GM12873 (cell line): Measurements from ENCODE around the gene TRIM4.
A peak's percentile ranks its signal among the peaks of the same experiment; 100 is the strongest.

Experiments
- TF ChIP-seq, protein P1 (sequence below): IDR thresholded peaks from 2 replicates; pipeline ENCODE4 v1.5.1; 2012; ENCODE audit warnings: low read depth, mild to moderate bottlenecking, moderate library complexity, low read length, control low read depth; ENCODE audit not compliant: insufficient read depth; ENCODE audit errors: missing control alignments

TRIM4 gene, protein sequence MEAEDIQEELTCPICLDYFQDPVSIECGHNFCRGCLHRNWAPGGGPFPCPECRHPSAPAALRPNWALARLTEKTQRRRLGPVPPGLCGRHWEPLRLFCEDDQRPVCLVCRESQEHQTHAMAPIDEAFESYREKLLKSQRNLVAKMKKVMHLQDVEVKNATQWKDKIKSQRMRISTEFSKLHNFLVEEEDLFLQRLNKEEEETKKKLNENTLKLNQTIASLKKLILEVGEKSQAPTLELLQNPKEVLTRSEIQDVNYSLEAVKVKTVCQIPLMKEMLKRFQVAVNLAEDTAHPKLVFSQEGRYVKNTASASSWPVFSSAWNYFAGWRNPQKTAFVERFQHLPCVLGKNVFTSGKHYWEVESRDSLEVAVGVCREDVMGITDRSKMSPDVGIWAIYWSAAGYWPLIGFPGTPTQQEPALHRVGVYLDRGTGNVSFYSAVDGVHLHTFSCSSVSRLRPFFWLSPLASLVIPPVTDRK

GRCh38 chr7:99918959-99919813, at the start of gene TRIM4:
Gene TRIM4, minus strand, starts transcription at chr7:99919530. Its CDS starts 129 bp downstream, at chr7:99919401.
- TF ChIP-seq, protein P1, sequence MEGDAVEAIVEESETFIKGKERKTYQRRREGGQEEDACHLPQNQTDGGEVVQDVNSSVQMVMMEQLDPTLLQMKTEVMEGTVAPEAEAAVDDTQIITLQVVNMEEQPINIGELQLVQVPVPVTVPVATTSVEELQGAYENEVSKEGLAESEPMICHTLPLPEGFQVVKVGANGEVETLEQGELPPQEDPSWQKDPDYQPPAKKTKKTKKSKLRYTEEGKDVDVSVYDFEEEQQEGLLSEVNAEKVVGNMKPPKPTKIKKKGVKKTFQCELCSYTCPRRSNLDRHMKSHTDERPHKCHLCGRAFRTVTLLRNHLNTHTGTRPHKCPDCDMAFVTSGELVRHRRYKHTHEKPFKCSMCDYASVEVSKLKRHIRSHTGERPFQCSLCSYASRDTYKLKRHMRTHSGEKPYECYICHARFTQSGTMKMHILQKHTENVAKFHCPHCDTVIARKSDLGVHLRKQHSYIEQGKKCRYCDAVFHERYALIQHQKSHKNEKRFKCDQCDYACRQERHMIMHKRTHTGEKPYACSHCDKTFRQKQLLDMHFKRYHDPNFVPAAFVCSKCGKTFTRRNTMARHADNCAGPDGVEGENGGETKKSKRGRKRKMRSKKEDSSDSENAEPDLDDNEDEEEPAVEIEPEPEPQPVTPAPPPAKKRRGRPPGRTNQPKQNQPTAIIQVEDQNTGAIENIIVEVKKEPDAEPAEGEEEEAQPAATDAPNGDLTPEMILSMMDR = peak; percentile 24

GRCh38 chr7:99958564-99959227, 39.4 kb upstream of the TRIM4 start:
- TF ChIP-seq, protein P1 = no peak

DNA sequence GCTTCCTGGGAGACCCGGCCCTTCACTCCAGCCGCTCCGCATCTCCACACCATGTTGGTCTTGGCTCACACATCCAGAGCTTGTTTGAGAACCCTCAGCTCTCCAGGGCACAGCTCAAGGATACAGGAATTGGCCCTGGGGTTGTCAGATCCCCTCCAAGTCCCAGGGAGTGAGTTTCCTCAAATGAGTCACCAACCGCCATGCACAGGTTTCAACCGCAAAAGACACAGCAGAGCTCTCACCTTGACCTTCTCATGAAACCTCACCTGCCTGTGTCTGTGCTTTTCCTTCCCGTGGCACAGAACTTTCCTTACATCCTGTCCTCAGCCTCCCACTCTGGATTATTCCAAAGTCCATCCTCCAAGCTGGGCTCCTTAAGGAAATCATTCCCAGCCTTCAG, 35.9 kb upstream of the TRIM4 start:
- TF ChIP-seq, protein P1 = no peak

- TF ChIP-seq, protein P1 = no peak
Observed at GRCh38 chr7:99953649-99954048, 34.3 kb upstream of the TRIM4 start.

GRCh38 chr7:99949645-99950228, 30.4 kb upstream of the TRIM4 start:
- TF ChIP-seq, protein P1 = peak; percentile 46

GRCh38 chr7:99947608-99948007, 28.3 kb upstream of the TRIM4 start:
- TF ChIP-seq, protein P1 = no peak
